ENCODE measurements around the gene MTOR. TPM values are rescaled to one million over a fixed set of nuclear protein-coding genes. Genes with fewer than 3 reads are reported as not detected.

MTOR gene
- total and polyA plus RNA-seq, 2 donors (not counting 1 experiment from before 2014, with no cell fraction given), result 30.7 to 50.7 TPM

- Histone ChIP-seq H3K36me3 (replicated peaks in 1 of 2; ENCODE audit: control extremely low read depth in 1 of 2, control insufficient read depth in 1 of 2, extremely low read depth in 1 of 2, insufficient read depth in 2 of 2, low read length in 1 of 2) (peaks cover 0 to 68% of the 10 kb centered on the region in 2 experiments), H2AFZ (ENCODE audit: insufficient read depth, low read depth, low read length, poor library complexity, severe bottlenecking) (no peak overlapping the region), H3K4me3 (ENCODE audit: control extremely low read depth in 1 of 5, extremely low read depth in 1 of 5, insufficient read depth in 1 of 5, low read depth in 2 of 5, low read length in 4 of 5) (no peak overlapping the region), H3K9ac (ENCODE audit: low read length) (no peak overlapping the region), H3K27me3 (replicated peaks in 1 of 4; ENCODE audit: control extremely low read depth in 1 of 4, control insufficient read depth in 3 of 4, insufficient read depth in 4 of 4, low read length in 3 of 4) (no peaks in the 10 kb centered on the region), H3K4me1 (ENCODE audit: control insufficient read depth in 2 of 2, insufficient read depth in 2 of 2, low read length in 2 of 2) (no peaks in the 10 kb centered on the region), H3K27ac (ENCODE audit: low read length in 2 of 2) (no peak overlapping the region), H3K9me3 (ENCODE audit: control extremely low read depth in 1 of 3, control insufficient read depth in 2 of 3, insufficient read depth in 1 of 3, low read length in 2 of 3) (no peaks in the 10 kb centered on the region), H4K20me1 (ENCODE audit: control insufficient read depth, insufficient read depth, low read length, poor library complexity, severe bottlenecking) (no peaks in the 10 kb centered on the region), H3K79me2 (ENCODE audit: control insufficient read depth, insufficient read depth, low read length) (no peaks in the 10 kb centered on the region), H3K4me2 (replicated peaks; ENCODE audit: low read depth, low read length, poor library complexity, severe bottlenecking) (no peak overlapping the region)
- POLR2A ChIA-PET, result no interaction called here
- Mint-ChIP-seq H3K9me3 (ENCODE audit: insufficient read depth) (no peaks in the 10 kb centered on the region), H3K27me3 (no peaks in the 10 kb centered on the region), H3K4me3 (no peak overlapping the region), H3K27ac (no peak overlapping the region), H3K4me1 (no peaks in the 10 kb centered on the region)
- ATAC-seq (ENCODE audit: low read depth), result no peak
- no peak for TF ChIP-seq EZH2 (IDR thresholded peaks at IDR 0.05; ENCODE audit: borderline replicate concordance, insufficient read depth, low read depth, low read length, poor library complexity, severe bottlenecking)
- no peak for TF ChIP-seq CTCF (IDR thresholded peaks at IDR 0.05)
- intact Hi-C loops (cut with micrococcal nuclease), result no loop called here
- WGBS (ENCODE audit: insufficient coverage), result 71% methylated on average over 2 of the region's 2 CpGs
- no peak for DNase-seq
- CTCF ChIA-PET, result no interaction called here
Observed at GRCh38 chr1:11143907-11144306, 118.4 kb downstream of the MTOR start.

GRCh38 chr1:11143401-11143800 is 119.0 kb downstream of the MTOR start:
- ChIA-PET CTCF (no interaction called here), POLR2A (no interaction called here)
- Histone ChIP-seq H3K4me1 (ENCODE audit: control insufficient read depth in 2 of 2, insufficient read depth in 2 of 2, low read length in 2 of 2) (no peaks in the 10 kb centered on the region), H2AFZ (ENCODE audit: insufficient read depth, low read depth, low read length, poor library complexity, severe bottlenecking) (no peak overlapping the region), H3K9me3 (ENCODE audit: control extremely low read depth in 1 of 3, control insufficient read depth in 2 of 3, insufficient read depth in 1 of 3, low read length in 2 of 3) (no peaks in the 10 kb centered on the region), H3K36me3 (replicated peaks in 1 of 2; ENCODE audit: control extremely low read depth in 1 of 2, control insufficient read depth in 1 of 2, extremely low read depth in 1 of 2, insufficient read depth in 2 of 2, low read length in 1 of 2) (peaks cover 0 to 69% of the 10 kb centered on the region in 2 experiments), H3K79me2 (ENCODE audit: control insufficient read depth, insufficient read depth, low read length) (no peaks in the 10 kb centered on the region), H3K27me3 (replicated peaks in 1 of 4; ENCODE audit: control extremely low read depth in 1 of 4, control insufficient read depth in 3 of 4, insufficient read depth in 4 of 4, low read length in 3 of 4) (no peaks in the 10 kb centered on the region), H3K4me2 (replicated peaks; ENCODE audit: low read depth, low read length, poor library complexity, severe bottlenecking) (no peak overlapping the region), H3K27ac (ENCODE audit: low read length in 2 of 2) (no peak overlapping the region), H3K4me3 (ENCODE audit: control extremely low read depth in 1 of 5, extremely low read depth in 1 of 5, insufficient read depth in 1 of 5, low read depth in 2 of 5, low read length in 4 of 5) (no peak overlapping the region), H4K20me1 (ENCODE audit: control insufficient read depth, insufficient read depth, low read length, poor library complexity, severe bottlenecking) (no peaks in the 10 kb centered on the region), H3K9ac (ENCODE audit: low read length) (no peak overlapping the region)
- H3K27ac Mint-ChIP-seq, result no peak overlapping the region
- H3K9me3 Mint-ChIP-seq (ENCODE audit: insufficient read depth), result no peaks in the 10 kb centered on the region
- H3K4me3 Mint-ChIP-seq, result no peak overlapping the region
- ATAC-seq (ENCODE audit: low read depth) (no peak), DNase-seq (no peak)
- TF ChIP-seq EZH2 (IDR thresholded peaks at IDR 0.05; ENCODE audit: borderline replicate concordance, insufficient read depth, low read depth, low read length, poor library complexity, severe bottlenecking), result no peak
- WGBS (ENCODE audit: insufficient coverage), result no CpG with 5 or more reads among the region's 5 CpGs
- intact Hi-C loops (cut with micrococcal nuclease), result no loop called here
- no peaks in the 10 kb centered on the region for H3K27me3 Mint-ChIP-seq
- H3K4me1 Mint-ChIP-seq, result no peaks in the 10 kb centered on the region
